ENCODE results near the gene OAS3. TPM values are rescaled to one million over a fixed set of nuclear protein-coding genes. Genes with fewer than 3 reads are reported as not detected.

Gene OAS3
- total and polyA plus RNA-seq, 10 of the 15 experiments (the other 5 are each of a cell fraction or from before 2014, with no cell fraction given): 5.1 to 107 (median 18.0) TPM

DNA sequence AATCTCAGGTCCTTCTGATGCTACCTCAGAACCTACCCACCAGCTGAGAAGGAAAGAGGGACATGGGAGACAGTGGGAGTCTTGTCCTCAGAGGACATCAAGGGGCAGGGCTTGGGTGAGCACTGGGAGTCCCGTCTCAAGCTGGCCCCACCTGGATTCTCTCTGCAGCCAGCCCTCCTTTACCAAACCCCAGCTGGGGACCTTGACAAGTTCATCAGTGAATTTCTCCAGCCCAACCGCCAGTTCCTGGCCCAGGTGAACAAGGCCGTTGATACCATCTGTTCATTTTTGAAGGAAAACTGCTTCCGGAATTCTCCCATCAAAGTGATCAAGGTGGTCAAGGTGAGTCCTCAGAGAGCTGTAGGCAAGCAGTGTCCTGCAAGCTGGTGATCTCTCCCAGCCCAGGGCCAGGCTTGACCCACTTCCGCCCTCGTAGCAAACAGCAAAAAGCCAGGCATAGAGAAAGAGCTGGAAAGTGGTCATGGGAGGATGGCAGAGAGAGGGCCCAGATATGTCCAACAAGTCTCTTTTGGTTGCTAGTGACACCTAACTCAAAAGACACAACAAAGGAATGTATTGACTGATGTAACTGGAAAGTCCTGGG, 25.9 kb downstream of the OAS3 start:
- no peaks in the 10 kb centered on the region for H4K20me1 ChIP-seq (ENCODE audit: control insufficient read depth, insufficient read depth)
- WGBS (ENCODE audit: insufficient coverage, insufficient replicate concordance, low lambda C conversion rate, missing lambda C conversion rate): 96% methylated on average over 6 of the region's 6 CpGs
- H3K79me2 ChIP-seq (ENCODE audit: control insufficient read depth, insufficient read depth, low read length): no peaks in the 10 kb centered on the region
- peaks cover 21 to 22% of the 10 kb centered on the region in 2 experiments for H3K36me3 ChIP-seq (ENCODE audit: control insufficient read depth in 2 of 2, insufficient read depth in 2 of 2, low read length in 1 of 2)
- FAIRE-seq: no peak
- RAD21 ChIA-PET (ENCODE audit: unreplicated experiment): no interaction called here
- in situ Hi-C loops (cut with MboI) (no loop called here), intact Hi-C loops (cut with micrococcal nuclease; ENCODE audit: unreplicated experiment) (no loop called here)
- CTCF ChIA-PET: no interaction called here
- ATAC-seq: no peak
- no peak overlapping the region for H3K27ac ChIP-seq (ENCODE audit: control insufficient read depth, insufficient read depth)
- no peak overlapping the region for H3K9ac ChIP-seq (ENCODE audit: control insufficient read depth, insufficient read depth, low read length)
- H3K4me1 ChIP-seq (ENCODE audit: control insufficient read depth, insufficient read depth, low read length): no peaks in the 10 kb centered on the region; the same call in 1 of the 2 replicates
- no peak overlapping the region for H2AFZ ChIP-seq (ENCODE audit: control insufficient read depth, low read depth, low read length)
- H3K9me3 ChIP-seq (replicated peaks; ENCODE audit: control insufficient read depth, insufficient read depth, low read length): no peaks in the 10 kb centered on the region; the same call in 2 of the 3 replicates
- SMC1A ChIA-PET (ENCODE audit: uncharacterized antibody, unreplicated experiment): no interaction called here
- no peak overlapping the region for H3K4me3 ChIP-seq
- no TSS peak for BruUV-seq (replicated peaks)
- DNase-seq (ENCODE audit: low read depth, low spot score): no peak
- TF ChIP-seq CBFB (IDR thresholded peaks at IDR 0.05; ENCODE audit: low read depth) (no peak), SMARCA5 (IDR thresholded peaks at IDR 0.05) (no peak), MYC (IDR thresholded peaks at IDR 0.05; ENCODE audit: insufficient read depth, insufficient read length, insufficient replicate concordance, low read length, severe bottlenecking) (no peak), EZH2 (IDR thresholded peaks at IDR 0.05; ENCODE audit: borderline replicate concordance, control insufficient read depth, low read depth, low read length) (no peak)
- POLR2A ChIA-PET: no interaction called here
- H3K4me2 ChIP-seq (ENCODE audit: control insufficient read depth, insufficient read depth): no peak overlapping the region
- H3K27me3 ChIP-seq (replicated peaks in 1 of 2; ENCODE audit: control insufficient read depth in 2 of 2, insufficient read depth in 2 of 2, low read length in 1 of 2): no peaks in the 10 kb centered on the region

DNA sequence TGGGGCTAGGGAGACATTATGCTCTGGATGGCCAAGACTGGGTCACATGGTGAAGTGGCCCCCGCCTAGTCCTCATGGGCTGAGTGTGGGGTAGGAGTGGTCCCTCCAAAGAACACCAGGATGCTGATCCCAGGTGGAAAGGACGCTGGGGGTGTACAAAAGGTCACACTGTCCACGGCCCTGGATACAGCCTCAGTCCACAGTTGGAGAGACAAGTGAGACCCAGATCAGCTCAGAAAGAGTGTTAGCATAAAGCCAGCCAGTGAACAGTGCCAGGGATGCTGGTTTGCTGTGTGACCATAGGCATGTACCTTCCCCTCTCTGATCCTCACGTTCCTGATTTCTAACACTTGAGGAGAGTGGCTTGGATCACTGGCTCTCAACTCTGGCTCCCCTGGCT, 26.6 kb downstream of the OAS3 start:
- ChIA-PET CTCF (interaction anchor here (0.7 kb wide), 1 partner anchor 18 kb away, joined by 3 read pairs; no protein-coding TSS in a partner anchor), RAD21 (ENCODE audit: unreplicated experiment) (no interaction called here), POLR2A (no interaction called here), SMC1A (ENCODE audit: uncharacterized antibody, unreplicated experiment) (no interaction called here)
- Histone ChIP-seq H3K27ac (ENCODE audit: control insufficient read depth, insufficient read depth) (no peak overlapping the region), H3K4me2 (ENCODE audit: control insufficient read depth, insufficient read depth) (no peak overlapping the region), H3K36me3 (ENCODE audit: control insufficient read depth in 2 of 2, insufficient read depth in 2 of 2, low read length in 1 of 2) (peaks cover 22% of the 10 kb centered on the region in 2 experiments), H3K79me2 (ENCODE audit: control insufficient read depth, insufficient read depth, low read length) (no peaks in the 10 kb centered on the region), H2AFZ (ENCODE audit: control insufficient read depth, low read depth, low read length) (no peak overlapping the region), H4K20me1 (ENCODE audit: control insufficient read depth, insufficient read depth) (no peaks in the 10 kb centered on the region), H3K4me3 (no peak overlapping the region), H3K27me3 (replicated peaks in 1 of 2; ENCODE audit: control insufficient read depth in 2 of 2, insufficient read depth in 2 of 2, low read length in 1 of 2) (no peaks in the 10 kb centered on the region), H3K9ac (ENCODE audit: control insufficient read depth, insufficient read depth, low read length) (no peak overlapping the region), H3K4me1 (ENCODE audit: control insufficient read depth, insufficient read depth, low read length) (no peaks in the 10 kb centered on the region; the same call in 1 of the 2 replicates), H3K9me3 (replicated peaks; ENCODE audit: control insufficient read depth, insufficient read depth, low read length) (no peaks in the 10 kb centered on the region)
- no peak for DNase-seq (ENCODE audit: low read depth, low spot score)
- in situ Hi-C loops (cut with MboI): no loop called here
- WGBS (ENCODE audit: insufficient coverage, insufficient replicate concordance, low lambda C conversion rate, missing lambda C conversion rate): 79% methylated on average over 4 of the region's 4 CpGs
- FAIRE-seq: no peak
- BruUV-seq (replicated peaks): no TSS peak
- no peak for ATAC-seq
- intact Hi-C loops (cut with micrococcal nuclease; ENCODE audit: unreplicated experiment): no loop called here
- TF ChIP-seq TBL1XR1 (IDR thresholded peaks at IDR 0.05; ENCODE audit: low read depth, low read length) (no peak), CBFB (IDR thresholded peaks at IDR 0.05; ENCODE audit: low read depth) (no peak), SIX5 (IDR thresholded peaks at IDR 0.05; ENCODE audit: low read depth, low read length, severe bottlenecking) (no peak), WRNIP1 (IDR thresholded peaks at IDR 0.05; ENCODE audit: borderline replicate concordance, low read depth, low read length) (no peak), ZNF217 (IDR thresholded peaks at IDR 0.05) (no peak), FOS (IDR thresholded peaks at IDR 0.05; ENCODE audit: borderline replicate concordance, extremely low read depth, insufficient read length) (no peak), POLR2A (IDR thresholded peaks at IDR 0.05; ENCODE audit: low read depth, low read length) (no peak), NR2C2 (IDR thresholded peaks at IDR 0.05; ENCODE audit: borderline replicate concordance, control insufficient read depth, insufficient read length, low read depth) (no peak), RCOR1 (conservative IDR thresholded peaks at IDR 0.05; ENCODE audit: low read depth, low read length) (no peak), TCF3 (IDR thresholded peaks at IDR 0.05; ENCODE audit: borderline replicate concordance, insufficient read depth, low read depth, low read length) (no peak), MEF2B (IDR thresholded peaks at IDR 0.05; ENCODE audit: partially characterized antibody, poor library complexity, severe bottlenecking) (no peak), IKZF1 (conservative IDR thresholded peaks at IDR 0.05) (no peak), SUZ12 (IDR thresholded peaks at IDR 0.05; ENCODE audit: unreplicated experiment) (no peak)
